ENCODE measurements around the gene NRM.

DNA sequence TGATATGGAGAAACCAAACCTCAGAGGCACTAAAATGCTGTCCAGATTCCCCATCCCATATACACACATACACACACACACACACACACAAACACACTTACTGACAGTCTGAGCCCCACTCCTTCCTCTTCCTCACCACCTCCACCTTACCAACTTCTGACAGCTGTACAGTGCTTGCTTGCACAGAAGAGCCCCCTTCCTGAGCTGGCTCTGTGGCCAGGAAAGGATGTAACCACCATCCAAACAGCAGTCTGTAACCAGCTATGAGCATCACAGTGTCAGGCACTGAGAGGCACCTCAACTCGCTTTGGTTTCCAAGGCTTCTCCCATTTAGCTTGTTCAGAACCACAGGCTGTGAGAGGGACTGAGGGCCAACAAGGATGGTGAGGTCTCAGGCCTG, 49.7 kb downstream of the NRM start:
- TF ChIP-seq SMC3 (conservative IDR thresholded peaks at IDR 0.05; ENCODE audit: poor library complexity) (no peak), EZH2 (IDR thresholded peaks at IDR 0.05; ENCODE audit: borderline replicate concordance, insufficient read depth, low read length, poor library complexity, severe bottlenecking) (no peak)
